HG03575 (cell line): Measurements from ENCODE around the gene TDRD10.

Experiments used
- ATAC-seq: cut with Tn5 transposase; IDR thresholded peaks from one replicate; pipeline ENCODE4 v1.9.1; 2021; ENCODE audit not compliant: unreplicated experiment, insufficient number of reproducible peaks, low FRiP score; ENCODE audit errors: extremely low read depth

TDRD10 gene

GRCh38 chr1:154593390-154593789, 91.4 kb downstream of the TDRD10 start:
- ATAC-seq: no peak

- no peak for ATAC-seq
Observed at GRCh38 chr1:154594811-154595210, 92.8 kb downstream of the TDRD10 start.

DNA sequence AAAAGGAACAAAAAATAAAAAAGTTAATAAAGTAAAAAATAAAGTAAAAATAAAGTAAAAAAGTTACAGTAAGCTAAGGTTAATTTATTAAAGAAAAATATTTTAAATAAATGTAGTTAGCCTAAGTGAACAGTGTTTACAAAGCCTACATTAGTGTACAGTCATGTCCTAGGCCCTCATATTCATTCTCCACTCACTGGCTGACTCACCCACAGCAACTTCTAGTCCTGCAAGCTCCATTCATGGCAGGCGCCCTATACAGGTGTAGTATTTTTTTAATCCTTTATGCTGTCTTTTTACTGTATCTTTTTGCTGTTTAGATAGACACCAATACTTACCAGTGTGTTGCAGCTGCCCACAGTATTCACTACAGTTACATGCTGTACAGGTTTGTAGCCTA, 93.6 kb downstream of the TDRD10 start:
- no peak for ATAC-seq
